ENCODE measurements around the gene CORO7.

- TF ChIP-seq, protein P1, sequence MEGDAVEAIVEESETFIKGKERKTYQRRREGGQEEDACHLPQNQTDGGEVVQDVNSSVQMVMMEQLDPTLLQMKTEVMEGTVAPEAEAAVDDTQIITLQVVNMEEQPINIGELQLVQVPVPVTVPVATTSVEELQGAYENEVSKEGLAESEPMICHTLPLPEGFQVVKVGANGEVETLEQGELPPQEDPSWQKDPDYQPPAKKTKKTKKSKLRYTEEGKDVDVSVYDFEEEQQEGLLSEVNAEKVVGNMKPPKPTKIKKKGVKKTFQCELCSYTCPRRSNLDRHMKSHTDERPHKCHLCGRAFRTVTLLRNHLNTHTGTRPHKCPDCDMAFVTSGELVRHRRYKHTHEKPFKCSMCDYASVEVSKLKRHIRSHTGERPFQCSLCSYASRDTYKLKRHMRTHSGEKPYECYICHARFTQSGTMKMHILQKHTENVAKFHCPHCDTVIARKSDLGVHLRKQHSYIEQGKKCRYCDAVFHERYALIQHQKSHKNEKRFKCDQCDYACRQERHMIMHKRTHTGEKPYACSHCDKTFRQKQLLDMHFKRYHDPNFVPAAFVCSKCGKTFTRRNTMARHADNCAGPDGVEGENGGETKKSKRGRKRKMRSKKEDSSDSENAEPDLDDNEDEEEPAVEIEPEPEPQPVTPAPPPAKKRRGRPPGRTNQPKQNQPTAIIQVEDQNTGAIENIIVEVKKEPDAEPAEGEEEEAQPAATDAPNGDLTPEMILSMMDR (IDR thresholded peaks at IDR 0.05; ENCODE audit: insufficient read depth, low read length), result no peak
- TF ChIP-seq POLR2AphosphoS5 (IDR thresholded peaks at IDR 0.05; ENCODE audit: low read depth) (no peak), SPI1 (IDR thresholded peaks at IDR 0.05; ENCODE audit: borderline replicate concordance, low read depth) (no peak)
- TF ChIP-seq, protein P2, sequence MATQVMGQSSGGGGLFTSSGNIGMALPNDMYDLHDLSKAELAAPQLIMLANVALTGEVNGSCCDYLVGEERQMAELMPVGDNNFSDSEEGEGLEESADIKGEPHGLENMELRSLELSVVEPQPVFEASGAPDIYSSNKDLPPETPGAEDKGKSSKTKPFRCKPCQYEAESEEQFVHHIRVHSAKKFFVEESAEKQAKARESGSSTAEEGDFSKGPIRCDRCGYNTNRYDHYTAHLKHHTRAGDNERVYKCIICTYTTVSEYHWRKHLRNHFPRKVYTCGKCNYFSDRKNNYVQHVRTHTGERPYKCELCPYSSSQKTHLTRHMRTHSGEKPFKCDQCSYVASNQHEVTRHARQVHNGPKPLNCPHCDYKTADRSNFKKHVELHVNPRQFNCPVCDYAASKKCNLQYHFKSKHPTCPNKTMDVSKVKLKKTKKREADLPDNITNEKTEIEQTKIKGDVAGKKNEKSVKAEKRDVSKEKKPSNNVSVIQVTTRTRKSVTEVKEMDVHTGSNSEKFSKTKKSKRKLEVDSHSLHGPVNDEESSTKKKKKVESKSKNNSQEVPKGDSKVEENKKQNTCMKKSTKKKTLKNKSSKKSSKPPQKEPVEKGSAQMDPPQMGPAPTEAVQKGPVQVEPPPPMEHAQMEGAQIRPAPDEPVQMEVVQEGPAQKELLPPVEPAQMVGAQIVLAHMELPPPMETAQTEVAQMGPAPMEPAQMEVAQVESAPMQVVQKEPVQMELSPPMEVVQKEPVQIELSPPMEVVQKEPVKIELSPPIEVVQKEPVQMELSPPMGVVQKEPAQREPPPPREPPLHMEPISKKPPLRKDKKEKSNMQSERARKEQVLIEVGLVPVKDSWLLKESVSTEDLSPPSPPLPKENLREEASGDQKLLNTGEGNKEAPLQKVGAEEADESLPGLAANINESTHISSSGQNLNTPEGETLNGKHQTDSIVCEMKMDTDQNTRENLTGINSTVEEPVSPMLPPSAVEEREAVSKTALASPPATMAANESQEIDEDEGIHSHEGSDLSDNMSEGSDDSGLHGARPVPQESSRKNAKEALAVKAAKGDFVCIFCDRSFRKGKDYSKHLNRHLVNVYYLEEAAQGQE (IDR thresholded peaks at IDR 0.05; ENCODE audit: insufficient replicate concordance, low read depth), result no peak
These were observed 30.5 kb downstream of the CORO7 start for GRCh38 chr16:4385789-4386450.

Measured in HL-60 (cell line).